GM12878 (cell line): ENCODE measurements around the gene PSMD10.

Source experiments
- BCL11A ChIP-seq: IDR thresholded peaks from 2 replicates; pipeline ENCODE4 v1.6.1; 2011; ENCODE audit warnings: low read depth, low read length
- CBFB ChIP-seq: IDR thresholded peaks from 2 replicates; pipeline ENCODE4 v1.6.1; 2016; ENCODE audit warnings: antibody characterized with exemption, low read depth
- CTCF ChIP-seq, 3 experiments: IDR thresholded peaks in 2 of 3; conservative IDR thresholded peaks in 1 of 3; 2 replicates each; pipeline ENCODE4 v1.5.1; 2011; ENCODE audit warnings: low read depth in 3 of 3, low read length in 3 of 3, mild to moderate bottlenecking in 3 of 3, control low read depth in 2 of 3, moderate library complexity in 2 of 3, inconsistent platforms in 1 of 3, mixed read lengths in 1 of 3; ENCODE audit not compliant: control insufficient read depth in 2 of 3, insufficient read depth in 1 of 3; ENCODE audit errors: extremely low read depth in 1 of 3
- EZH2 ChIP-seq: IDR thresholded peaks from 2 replicates; pipeline ENCODE4 v1.6.1; 2012; ENCODE audit warnings: low read depth, mild to moderate bottlenecking, control low read depth, inconsistent platforms, low read length, borderline replicate concordance; ENCODE audit not compliant: control insufficient read depth
- HDAC6 ChIP-seq: fragments of 200-600 bp; sonication (generic); IDR thresholded peaks from one replicate; pipeline ENCODE4 v1.8.0; 2017; ENCODE audit warnings: antibody characterized with exemption; ENCODE audit not compliant: unreplicated experiment
- KLF5 ChIP-seq: fragments of 450-650 bp; IDR thresholded peaks from 2 replicates; pipeline ENCODE4 v1.6.1; 2014; ENCODE audit warnings: mild to moderate bottlenecking; ENCODE audit not compliant: partially characterized antibody
- NKRF ChIP-seq: fragments of 450-650 bp; conservative IDR thresholded peaks from 2 replicates; pipeline ENCODE4 v1.6.1; 2017; ENCODE audit warnings: mild to moderate bottlenecking, moderate library complexity
- POLR2A ChIP-seq: IDR thresholded peaks from 2 replicates; pipeline ENCODE4 v1.6.1; 2011; ENCODE audit warnings: low read depth, mild to moderate bottlenecking, low read length
- RAD21 ChIP-seq: IDR thresholded peaks from 2 replicates; pipeline ENCODE4 v1.6.1; 2011; ENCODE audit warnings: mild to moderate bottlenecking, low read depth, low read length, moderate library complexity; ENCODE audit not compliant: insufficient read depth
- RCOR1 ChIP-seq: conservative IDR thresholded peaks from 2 replicates; pipeline ENCODE4 v1.6.1; 2012; ENCODE audit warnings: low read depth, low read length, improper control_type of control experiment
- SRF ChIP-seq, 2 experiments: IDR thresholded peaks; 2 replicates each; pipeline ENCODE4 v1.6.1; 2011; ENCODE audit warnings: low read depth in 2 of 2, low read length in 2 of 2, mild to moderate bottlenecking in 1 of 2, moderate library complexity in 1 of 2
- STAT3 ChIP-seq: IDR thresholded peaks from 2 replicates; pipeline ENCODE4 v1.6.1; 2011; ENCODE audit warnings: low read depth, low read length, improper control_type of control experiment

GRCh38 chrX:108130889-108131288 is 39.5 kb upstream of the PSMD10 start:
- TF ChIP-seq CTCF (IDR thresholded peaks at IDR 0.05 in 2 of 3, conservative IDR thresholded peaks at IDR 0.05 in 1 of 3; ENCODE audit: control insufficient read depth in 2 of 3, extremely low read depth in 1 of 3, insufficient read depth in 1 of 3, low read depth in 3 of 3, low read length in 3 of 3) = no peak
- TF ChIP-seq HDAC6 = no peak
- TF ChIP-seq RAD21 = no peak
- no peak for TF ChIP-seq BCL11A
- no peak for TF ChIP-seq KLF5
- no peak for TF ChIP-seq NKRF
- TF ChIP-seq STAT3 = no peak
- no peak for TF ChIP-seq CBFB
- TF ChIP-seq RCOR1 = no peak
- no peak for TF ChIP-seq EZH2
- no peak for TF ChIP-seq SRF (IDR thresholded peaks at IDR 0.05; ENCODE audit: low read depth in 2 of 2, low read length in 2 of 2)
- TF ChIP-seq POLR2A = no peak
